ENCODE results near the gene GNAZ. TPM values are rescaled to one million over a fixed set of nuclear protein-coding genes. Genes with fewer than 3 reads are reported as not detected.

Gene GNAZ
- total and polyA plus RNA-seq, 2 of the 8 experiments (the other 6 are each of a cell fraction or from before 2014, with no cell fraction given) = 6.6 to 9.6 TPM

GRCh38 chr22:23102776-23103175 lies 32.5 kb downstream of the GNAZ start (continued):
- TF ChIP-seq FOSL1 (IDR thresholded peaks at IDR 0.05; ENCODE audit: insufficient read depth, low read depth, low read length) (no peak), SP4 (IDR thresholded peaks at IDR 0.05; ENCODE audit: low read length) (no peak), EGR1 (IDR thresholded peaks at IDR 0.05; ENCODE audit: borderline replicate concordance, low read depth, low read length) (no peak), MAFK (IDR thresholded peaks at IDR 0.05; ENCODE audit: low read depth, low read length) (no peak), EP300 (IDR thresholded peaks at IDR 0.05; ENCODE audit: borderline replicate concordance in 1 of 2, low read depth in 2 of 2, low read length in 2 of 2) (no peak)
